CD1c-positive myeloid dendritic cell (primary cell): ENCODE data around the gene RALGPS1.

Experiments used
- DNase-seq: peaks from one replicate; pipeline ENCODE4 v3.0.0-alpha.2; 2016; ENCODE audit errors: extremely low spot score

RALGPS1 gene

DNA sequence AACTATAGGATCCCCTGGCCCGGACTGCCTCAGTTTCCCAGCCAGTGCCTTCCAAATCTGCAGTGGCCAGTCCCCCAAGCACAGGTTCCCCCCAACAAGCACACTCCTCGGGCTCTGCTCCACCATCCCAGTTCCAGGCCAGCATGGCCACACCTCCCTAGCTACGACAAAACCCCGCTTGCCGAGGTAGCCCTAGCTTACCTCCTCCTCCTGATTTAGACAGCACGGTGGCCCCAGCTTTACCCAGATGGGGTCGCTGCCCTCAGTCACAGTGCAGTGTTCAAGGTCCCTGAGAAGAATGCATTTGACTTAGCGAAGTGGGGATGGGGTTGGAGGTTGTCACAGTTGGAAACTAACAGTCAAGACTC, 309.2 kb downstream of the RALGPS1 start:
- no peak for DNase-seq

- DNase-seq: peak; percentile 89
Observed at GRCh38 chr9:127224178-127224882, 309.7 kb downstream of the RALGPS1 start.

- DNase-seq: peak; percentile 89
Observed at GRCh38 chr9:127224883-127225739, 310.5 kb downstream of the RALGPS1 start.

DNA sequence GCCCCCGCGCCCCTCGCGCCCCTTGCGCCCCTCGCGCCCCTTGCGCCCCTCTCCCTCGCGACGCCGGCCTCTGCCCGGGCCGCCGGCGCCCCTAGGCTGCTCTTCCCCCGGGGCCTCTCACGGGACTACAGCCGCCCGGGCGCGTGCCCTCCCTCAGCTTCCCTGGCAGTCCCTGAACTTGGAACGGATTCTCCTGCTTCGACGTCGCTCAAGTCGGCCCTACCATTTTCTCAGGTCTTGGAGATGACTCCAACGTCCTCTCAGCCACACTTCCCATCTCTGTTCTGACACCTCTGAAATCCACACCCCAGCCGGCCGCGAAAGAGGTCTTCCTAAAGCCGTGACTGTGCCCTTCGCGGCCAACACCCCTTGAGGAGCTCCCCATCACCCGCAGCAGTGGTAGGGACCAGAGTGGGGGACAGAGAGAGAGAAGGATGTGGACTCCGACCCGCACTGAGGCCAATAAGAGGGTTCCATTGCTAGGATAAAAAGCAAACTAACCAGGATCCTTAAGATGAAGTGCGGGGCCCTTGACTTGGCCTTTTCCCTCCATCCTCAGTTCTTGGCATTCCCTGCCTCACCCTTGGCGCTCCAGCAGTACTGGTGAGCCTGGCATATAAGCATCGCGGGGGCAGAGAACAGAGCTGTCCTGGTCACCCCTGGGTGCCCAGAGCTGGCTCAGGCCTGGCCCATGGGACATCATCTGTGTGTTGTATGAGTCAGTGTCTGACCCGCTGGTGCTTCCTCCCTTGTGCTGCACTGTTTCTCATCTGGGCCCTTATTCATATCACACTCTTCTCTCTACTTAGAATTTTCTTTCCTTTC, 311.4 kb downstream of the RALGPS1 start:
- no peak for DNase-seq

DNA sequence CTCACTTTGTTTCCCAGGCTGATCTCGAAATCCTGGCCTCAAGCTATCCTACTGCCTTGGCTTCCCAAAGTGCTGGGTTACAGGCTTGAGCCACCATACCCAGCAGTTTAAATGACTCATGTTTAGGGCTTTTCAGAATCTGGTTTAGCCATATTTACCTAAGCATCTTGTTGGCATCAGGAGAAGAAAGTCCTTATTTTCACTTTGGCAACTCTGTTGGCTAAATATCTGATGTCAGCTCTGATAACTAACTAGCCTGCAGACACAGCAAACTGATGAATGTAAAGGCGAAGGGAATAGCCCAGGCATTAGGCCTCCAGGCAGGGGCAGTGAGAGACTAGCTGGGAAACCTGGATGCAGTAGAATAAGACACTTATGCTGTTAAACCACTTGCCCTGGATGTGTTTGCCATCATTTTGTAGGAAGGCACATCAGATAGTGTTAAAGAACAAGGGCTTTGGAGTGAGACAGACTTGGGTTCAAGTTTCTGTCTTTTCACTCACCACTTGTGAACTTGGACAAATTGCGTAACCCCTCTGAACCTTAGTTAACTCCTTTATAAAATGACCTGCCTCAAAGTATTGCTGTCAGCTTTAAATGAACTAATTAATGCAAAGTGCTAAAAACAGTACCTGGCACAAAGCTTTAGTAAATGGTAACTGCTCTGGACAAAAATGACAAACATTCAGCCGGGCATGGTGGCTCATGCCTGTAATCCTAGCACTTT, 315.3 kb downstream of the RALGPS1 start:
- DNase-seq: no peak

GRCh38 chr9:127231666-127232065, 317.1 kb downstream of the RALGPS1 start:
- DNase-seq: no peak

DNA sequence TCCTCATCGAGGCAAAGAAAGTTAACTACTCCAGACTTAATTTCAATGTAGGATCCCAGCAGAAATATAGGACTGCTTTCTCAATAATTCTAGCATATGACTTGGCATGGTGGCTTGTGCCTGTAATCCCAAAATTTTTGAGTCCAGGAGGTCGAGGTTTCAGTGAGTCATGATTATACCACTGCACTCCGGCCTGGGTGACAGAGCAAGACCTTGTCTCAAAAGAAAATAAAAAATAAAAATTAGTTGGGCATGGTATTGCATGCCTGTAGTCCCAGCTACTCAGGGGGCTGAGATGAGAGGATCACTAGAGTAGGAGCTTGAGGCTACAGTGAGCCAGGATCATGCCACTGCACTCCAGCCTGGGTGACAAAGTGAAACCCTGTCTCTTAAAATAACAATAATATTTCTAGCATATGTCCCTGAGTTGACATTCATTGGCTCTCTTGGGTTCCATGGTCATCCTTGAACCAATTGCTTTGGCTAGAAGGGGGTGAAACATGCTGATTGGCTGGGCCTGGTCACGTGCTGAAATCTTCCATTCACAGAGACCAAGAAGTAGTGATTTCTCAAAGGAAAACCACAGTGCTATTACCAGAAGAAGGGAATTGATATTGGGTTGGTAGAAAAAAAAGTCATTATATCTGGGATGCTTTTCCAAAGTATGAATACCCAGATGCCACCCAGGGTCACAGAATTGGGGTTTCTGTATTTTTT, 318.4 kb downstream of the RALGPS1 start:
- no peak for DNase-seq

- DNase-seq: no peak
Observed at GRCh38 chr9:127233550-127233949, 319.0 kb downstream of the RALGPS1 start.

DNA sequence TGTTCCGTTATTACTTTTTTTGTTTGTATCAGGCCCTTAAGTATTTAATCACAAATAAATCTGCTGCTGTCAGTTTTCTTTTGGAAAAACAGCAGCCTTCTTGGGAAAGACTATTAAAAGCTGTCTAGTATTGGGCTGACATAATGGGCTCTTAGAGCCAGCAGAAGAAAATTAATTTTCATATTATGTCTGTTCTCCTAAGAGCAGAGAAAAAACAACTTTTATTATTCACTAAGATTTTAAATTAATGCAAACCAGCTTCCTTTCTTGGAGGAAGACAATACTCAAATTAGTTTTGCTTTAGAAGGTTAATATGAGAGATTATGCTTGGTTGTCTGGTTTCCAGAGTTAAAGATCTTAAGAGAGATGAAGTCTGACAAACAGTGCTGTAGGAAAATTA, 319.4 kb downstream of the RALGPS1 start:
- no peak for DNase-seq

- no peak for DNase-seq
Observed at GRCh38 chr9:127237801-127238200, 323.2 kb downstream of the RALGPS1 start.

DNA sequence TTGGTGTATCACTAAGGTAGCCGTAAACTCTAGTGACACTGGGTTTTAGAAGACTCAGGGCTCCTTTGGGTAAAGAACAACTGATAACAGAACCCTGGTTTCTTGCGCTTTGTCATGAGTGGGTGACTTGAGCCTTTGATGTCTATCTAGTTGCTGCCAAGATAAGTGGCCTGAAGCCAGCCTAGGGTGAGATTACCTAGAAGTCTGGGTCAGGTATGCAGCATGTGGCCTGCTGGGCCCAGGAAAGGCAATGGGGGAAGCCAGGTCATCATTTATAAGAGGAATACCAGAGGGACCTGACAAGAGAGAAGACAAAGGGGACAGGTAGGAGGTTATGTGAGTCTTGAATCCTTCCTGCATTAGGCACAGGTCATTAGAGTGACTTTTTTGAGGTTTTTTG, 326.8 kb downstream of the RALGPS1 start:
- DNase-seq: no peak

- DNase-seq: peak; percentile 97
Observed at GRCh38 chr9:127244609-127245601, 330.3 kb downstream of the RALGPS1 start.

GRCh38 chr9:127245637-127246164, 331.1 kb downstream of the RALGPS1 start:
- DNase-seq: no peak

DNA sequence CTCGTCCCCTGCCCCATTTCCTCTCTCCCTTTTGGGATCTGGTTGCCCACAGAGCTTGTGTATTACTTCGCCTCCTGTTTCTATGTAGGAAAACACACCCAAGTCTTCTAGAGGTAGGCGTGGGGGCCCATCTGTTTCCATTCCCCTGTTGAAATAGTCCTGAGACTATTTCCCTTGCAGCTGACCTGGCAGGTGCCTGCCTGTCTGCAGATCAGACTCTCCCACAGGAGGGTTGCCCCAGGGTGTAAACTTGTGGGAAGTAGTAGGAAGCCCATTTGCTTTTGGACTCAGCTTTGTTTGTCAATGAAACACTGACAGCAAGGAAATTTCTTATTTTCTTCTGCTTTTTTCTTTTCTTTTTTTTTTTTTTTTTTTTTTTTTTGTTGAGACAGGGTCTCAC, 333.7 kb downstream of the RALGPS1 start:
- no peak for DNase-seq

- no peak for DNase-seq
Observed at GRCh38 chr9:127249877-127250276, 335.3 kb downstream of the RALGPS1 start.

DNA sequence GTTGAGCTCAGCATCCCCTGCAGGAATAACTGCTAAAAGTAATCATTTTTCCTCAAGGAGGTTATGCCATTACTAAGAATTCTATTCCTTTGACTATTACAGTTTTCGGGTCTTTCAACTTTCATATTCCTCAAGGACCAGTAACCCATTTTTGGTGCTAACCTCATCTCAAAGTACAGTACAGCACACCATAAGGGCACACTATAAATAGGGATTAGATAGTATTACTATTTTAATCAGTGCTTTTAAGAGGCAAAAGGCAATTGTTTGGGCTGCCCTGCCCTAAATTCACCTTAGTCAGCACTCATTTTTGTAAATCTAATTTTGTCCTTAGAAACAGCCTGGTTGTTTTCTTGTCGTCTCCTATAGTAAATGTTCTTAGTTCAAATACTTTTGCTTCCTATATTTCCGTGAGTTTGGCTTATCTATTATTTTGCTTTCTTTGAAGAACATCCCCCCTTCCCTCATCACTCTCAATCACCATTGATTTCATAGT, 336.4 kb downstream of the RALGPS1 start:
- no peak for DNase-seq

DNA sequence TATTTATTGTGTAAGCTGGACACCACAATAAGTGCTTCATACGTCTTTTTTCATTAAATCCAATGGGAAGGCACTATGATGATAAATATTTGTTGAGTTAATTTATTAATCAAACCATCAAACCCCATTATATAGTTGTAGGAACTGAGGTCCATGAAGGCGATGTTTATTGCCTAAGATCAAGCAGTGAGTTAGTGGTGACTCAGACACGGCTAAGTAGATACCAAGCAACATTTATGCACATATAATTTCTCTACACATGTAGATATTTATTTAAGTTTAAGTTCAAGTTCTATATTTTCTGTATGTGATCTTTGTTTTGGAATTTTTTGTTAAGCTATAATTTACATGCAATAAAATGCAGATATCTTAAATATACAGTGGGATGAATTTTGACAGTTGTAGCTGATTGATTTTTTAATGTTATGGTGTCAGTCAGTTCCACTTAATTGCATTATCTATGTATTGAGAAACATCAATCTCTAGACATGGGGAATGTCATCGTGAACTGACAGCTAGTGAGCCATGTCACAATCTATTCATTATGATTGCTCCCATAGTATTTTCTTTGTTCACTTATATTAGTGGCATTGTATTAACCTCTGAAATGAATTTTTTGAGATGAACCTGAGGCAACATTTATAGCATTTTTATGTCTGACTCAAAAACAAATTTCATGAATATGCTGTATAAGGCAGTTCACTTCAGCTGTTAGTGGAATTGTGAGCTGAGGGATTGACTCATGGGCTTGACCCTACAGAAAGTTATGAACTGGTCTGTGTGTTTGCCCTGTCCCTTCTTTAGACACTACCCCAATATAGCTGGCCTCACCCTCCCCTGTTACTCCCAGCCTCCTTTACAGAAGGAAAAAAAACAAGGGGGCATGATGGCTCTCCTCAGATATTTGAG, 338.1 kb downstream of the RALGPS1 start:
- DNase-seq: no peak

DNA sequence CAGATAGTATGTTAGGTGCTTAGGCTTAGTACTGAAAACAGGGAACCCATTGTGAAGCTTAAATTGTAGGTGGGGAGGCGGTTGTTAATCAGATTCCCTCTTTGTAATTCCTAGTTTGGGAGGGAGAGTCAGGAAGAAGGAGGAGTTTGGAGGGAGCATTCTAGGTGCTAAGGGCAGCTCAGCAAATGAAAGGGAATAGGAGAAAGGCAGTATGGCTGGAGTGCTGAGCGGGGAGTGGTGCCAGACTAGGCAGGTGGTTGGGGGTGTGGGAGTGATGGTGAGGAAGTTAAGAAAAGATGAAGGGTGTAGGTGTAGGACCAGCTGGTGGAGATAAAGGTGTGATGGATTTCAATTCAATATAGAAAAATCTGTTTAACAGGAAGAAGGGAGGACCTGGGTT, 338.9 kb downstream of the RALGPS1 start:
- no peak for DNase-seq
